Measurements from ENCODE around the gene CFAP74. TPM values are rescaled to one million over a fixed set of nuclear protein-coding genes. Genes with fewer than 3 reads are reported as not detected.

Gene CFAP74, protein sequence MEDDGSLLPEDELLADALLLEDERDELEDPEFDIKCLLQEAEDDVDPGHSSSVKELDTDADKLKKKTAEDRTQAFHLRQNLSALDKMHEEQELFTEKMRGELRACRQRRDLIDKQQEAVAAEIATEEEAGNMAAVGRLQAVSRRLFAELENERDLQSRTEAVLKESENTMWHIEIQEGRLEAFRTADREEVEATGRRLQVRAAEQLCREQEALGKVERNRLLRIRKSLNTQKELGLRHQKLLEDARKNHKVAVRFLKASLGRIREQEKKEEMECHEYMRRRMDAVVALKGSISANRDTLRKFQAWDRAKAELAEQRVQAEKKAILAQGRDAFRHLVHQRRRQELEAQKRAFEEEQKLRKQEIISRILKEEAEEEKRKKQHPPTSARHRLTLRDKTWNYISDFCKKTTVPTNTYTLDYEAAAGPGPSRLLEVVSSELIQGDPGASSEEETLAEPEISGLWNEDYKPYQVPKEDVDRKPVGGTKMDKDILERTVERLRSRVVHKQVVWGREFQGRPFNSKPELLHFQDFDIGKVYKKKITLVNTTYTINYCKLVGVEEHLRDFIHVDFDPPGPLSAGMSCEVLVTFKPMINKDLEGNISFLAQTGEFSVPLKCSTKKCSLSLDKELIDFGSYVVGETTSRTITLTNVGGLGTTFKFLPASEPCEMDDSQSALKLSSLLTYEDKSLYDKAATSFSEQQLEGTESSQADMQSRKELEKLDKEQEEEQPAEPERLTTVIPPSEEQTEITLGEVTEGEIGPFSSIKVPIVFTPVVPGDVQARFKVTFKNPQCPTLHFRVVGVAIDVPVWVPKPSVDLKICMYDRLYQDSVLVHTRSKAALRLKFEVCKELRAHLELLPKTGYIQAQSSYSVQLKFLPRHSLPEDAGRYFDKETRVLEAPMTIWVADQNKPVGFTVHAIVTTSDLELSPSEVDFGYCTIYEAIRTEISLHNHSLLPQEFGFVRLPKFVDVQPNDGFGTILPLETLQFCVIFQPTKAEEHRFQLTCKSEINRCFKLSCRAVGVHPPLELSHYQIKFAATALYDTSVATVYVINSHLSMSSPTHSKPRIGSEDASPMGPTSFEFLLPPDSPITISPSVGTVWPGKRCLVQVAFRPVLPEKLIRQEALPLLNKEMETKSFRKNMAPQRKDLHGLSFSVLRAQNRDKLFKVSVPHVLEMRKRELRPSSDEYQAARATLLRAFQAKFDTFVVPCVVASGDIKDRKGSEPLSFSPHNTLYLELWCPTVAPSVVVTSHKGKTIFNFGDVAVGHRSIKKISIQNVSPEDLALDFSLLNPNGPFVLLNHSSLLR (N-terminal part only)
- total RNA-seq (2022; extraction: Qiagen RNA extraction; ENCODE audit: low read depth) = 0.02 to 0.07 TPM in 2 of 5 replicates, not detected in the others

DNA sequence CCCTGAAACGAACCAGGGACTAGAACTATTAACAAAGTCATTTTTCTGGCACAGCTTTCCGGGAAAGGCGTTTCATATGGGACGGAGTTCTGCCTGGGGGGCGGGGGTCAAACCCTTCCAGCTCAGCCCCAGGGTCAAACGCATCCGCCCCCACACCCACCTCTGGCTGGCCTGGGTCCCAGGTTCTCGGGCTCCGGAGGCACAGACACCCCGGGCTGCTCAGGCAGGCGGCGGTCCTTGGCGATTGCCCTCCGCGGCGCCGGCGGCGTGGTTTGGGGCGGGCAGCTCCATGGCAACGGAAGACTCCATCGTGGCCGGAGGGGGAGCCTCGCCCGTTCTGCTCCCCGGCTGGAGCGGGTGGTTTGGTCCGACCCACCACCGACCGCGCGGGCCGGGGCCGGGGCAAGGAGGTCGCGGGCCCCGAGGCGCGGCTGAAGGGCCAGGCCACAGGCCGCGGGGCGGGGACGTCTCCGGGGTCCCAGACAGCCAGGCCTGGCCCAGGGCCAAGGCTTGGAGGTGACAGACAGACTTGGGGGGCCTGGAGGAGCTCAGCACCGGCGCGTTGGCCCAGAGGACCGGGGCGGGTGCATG is at the start of gene CFAP74:
Gene CFAP74, minus strand, starts transcription at position 246 of the 591 bp plus-strand sequence. CDS start 12,830 bp downstream, outside the sequence.

DNA sequence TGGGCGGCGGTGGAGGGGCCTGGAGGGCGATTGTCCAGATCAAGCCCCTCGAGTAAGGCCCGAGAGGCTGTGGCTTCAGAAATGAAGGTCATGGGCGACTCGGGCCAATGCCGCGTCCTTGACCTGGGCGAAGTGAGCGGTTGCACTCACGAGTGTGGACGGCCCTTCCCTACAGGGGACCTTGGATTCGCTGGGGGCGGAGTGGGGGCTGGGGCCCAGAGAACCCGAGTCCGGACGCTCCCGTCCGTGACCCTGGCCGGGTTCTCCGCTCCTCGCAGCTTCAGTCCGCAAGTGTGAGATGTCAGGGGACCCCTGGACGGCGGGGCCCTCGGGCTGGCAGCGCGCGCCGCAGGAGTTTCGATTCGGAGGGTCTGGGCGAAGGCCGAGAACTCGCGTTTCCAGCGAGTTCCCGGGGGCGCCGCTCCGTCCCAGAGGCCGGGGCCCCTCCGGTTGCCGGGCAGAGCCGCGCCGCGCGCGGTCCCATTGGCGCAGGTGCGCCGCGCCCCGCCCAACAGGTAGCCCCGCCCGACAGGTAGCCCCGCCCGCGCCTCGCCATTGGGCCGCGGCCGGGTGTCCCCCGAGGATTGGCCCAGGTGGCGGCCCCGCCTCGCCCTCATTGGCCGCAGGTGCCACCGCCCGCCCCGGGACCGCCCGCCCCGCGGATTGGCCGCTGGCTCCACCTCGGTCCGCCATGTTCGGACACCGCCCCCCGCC is 46.3 kb upstream of the CFAP74 start, which contains the start of gene PRKCZ:
Gene PRKCZ, plus strand, starts transcription at position 694 of the 714 bp plus-strand sequence. CDS start 220 bp downstream, outside the sequence.

DNA sequence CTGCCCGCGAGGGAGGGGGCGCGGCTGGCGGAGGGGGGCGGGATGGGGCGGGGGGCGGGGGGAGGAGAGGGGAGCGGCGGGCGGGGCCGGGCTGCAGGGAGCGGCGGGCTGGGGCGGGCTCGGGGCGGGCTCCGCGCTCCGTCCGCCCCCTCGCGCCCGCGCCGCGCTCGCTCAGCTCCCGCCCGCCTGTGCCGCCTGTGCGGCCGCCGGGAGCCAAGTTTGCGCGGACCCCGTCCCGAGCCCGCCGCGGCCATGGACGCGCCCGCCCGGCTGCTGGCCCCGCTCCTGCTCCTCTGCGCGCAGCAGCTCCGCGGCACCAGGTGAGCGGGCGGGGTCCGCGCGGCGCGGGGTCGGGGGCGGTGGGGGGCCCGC is 15.6 kb upstream of the CFAP74 start, which contains the start of gene GABRD:
Gene GABRD, plus strand, starts transcription at position 174 of the 372 bp plus-strand sequence. Its CDS starts 79 bp downstream, at position 253.

DNA sequence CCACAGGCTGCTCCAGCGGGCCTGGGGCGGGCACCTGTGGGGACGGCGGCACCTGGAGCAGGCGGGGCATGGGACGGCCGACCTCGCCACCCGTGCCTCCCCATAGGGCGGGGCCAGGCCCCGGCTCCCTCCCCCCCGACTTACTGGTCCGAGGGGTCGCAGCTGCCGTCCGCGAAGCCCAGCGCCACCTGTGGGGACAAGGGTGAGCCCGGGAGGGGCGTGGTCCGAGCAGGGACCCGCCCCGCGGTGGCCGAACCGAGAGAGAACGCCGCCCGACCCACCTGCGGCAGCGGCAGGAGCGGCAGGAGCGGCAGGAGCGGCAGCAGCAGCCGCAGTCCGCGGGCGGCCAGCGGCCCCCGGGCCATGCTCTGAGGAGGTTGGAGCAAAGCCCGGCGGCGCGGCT is 84.7 kb downstream of the CFAP74 start, which contains the start of gene TMEM52:
Gene TMEM52, minus strand, starts transcription at position 379 of the 403 bp plus-strand sequence. Its CDS starts 14 bp downstream, at position 365.

DNA sequence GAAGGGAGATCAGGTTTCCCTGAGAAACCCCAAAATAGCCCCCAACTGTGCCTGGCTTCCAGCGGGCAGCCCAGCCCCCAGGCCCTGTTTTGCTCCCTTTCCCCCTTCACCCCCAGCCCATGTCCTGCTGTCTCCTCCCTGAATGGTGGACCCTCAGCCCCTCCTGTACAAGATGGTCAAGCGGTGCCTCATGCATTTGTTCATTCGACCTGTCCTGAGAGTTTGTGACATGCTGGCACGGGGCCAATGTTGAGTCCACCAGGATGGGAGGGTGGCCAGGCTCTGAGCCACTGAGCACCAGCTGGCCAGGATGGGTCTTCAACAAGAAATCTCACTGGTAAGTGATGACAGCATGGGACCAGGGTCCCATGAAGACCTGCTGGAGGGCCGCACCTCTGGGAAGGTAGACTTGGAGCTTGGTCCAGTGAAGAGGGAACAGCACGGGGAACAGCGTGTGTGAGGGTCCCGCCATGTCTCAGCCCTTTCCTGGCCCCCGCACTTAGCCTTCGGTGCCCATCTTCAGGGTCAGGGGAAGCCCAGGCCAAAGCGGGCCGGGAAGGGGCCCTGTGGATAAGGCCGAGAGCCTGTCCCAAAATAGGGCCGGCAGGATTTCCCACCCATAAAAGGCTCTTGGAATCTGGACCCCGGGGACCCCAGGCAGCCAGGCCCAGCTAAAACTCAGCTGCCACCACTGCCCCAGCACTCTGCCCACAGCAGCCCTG is 88.5 kb downstream of the CFAP74 start, which contains the start of gene CALML6:
Gene CALML6, plus strand, starts transcription at position 290 of the 722 bp plus-strand sequence. Its CDS starts 21 bp downstream, at position 311.

DNA sequence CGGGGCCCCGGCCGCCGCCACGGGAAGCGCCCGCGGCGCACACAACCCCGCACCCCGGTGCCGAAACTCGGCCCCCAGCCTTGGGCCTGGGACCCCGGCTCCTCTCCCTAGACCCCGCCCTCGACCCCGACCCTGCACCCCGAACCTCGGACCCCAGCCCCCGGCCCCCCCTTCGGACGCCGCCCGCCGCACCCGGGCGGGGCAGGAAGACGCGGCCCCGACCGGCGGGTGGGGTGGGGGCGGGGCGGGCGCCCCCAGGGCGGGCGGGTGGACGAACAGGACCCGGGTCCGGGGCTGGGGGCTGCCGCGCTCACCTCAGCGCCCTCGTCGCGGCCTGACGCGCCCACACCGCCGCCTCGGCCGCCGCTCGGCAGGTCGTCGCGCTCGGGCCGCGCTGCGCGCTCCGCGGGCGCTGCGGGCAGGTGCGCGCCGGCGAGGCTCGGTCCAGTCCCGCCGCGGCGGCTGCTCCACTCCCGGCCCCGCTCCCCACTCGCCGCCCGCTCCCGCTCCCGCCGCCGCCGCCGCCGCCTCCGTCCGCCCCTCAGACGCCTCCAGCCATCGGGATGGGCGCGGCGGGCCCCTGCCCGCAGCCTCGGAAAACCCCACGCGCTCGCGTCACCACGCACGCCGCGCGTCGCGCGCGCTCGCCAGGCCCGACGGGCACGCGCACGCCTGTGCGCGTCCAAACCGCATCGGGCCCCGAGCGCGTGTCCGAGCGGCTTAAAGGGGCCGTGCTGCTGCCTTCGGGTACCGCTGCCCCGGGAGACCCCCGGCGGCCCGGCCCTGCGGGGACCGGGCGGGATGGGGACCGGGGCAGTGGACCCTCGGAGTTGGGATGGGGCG is 112.9 kb downstream of the CFAP74 start, which contains the start of gene GNB1:
Gene GNB1, minus strand, starts transcription at position 582 of the 843 bp plus-strand sequence. CDS start 65,634 bp downstream, outside the sequence.

Other genes with a start within 250 kb of the CFAP74 start
- 25.1 to 43.3 TPM (median 39.8 TPM) in 5 replicates for gene NADK, start 225.3 kb downstream of the CFAP74 start, total RNA-seq (2022; extraction: Qiagen RNA extraction; ENCODE audit: low read depth)
- gene GNB1, start 112.7 kb downstream of the CFAP74 start, total RNA-seq (2022; extraction: Qiagen RNA extraction; ENCODE audit: low read depth) = 175 to 218 TPM (median 209 TPM) in 5 replicates
- gene CALML6, start 88.5 kb downstream of the CFAP74 start, total RNA-seq (2022; extraction: Qiagen RNA extraction; ENCODE audit: low read depth) = 0.19 to 0.37 TPM (median 0.24 TPM) in 5 replicates
- gene TMEM52, start 84.5 kb downstream of the CFAP74 start, total RNA-seq (2022; extraction: Qiagen RNA extraction; ENCODE audit: low read depth) = 0.32 to 1.7 TPM (median 0.82 TPM) in 5 replicates
- gene GABRD, start 15.6 kb upstream of the CFAP74 start, total RNA-seq (2022; extraction: Qiagen RNA extraction; ENCODE audit: low read depth) = 0.19 to 0.83 TPM (median 0.41 TPM) in 5 replicates
- 7.0 to 11.7 TPM (median 10.3 TPM) in 5 replicates for gene PRKCZ, start 46.6 kb upstream of the CFAP74 start, total RNA-seq (2022; extraction: Qiagen RNA extraction; ENCODE audit: low read depth)
- 27.3 to 65.5 TPM (median 52.8 TPM) in 5 replicates for gene FAAP20, start 191.0 kb upstream of the CFAP74 start, total RNA-seq (2022; extraction: Qiagen RNA extraction; ENCODE audit: low read depth)
- gene SKI, start 224.5 kb upstream of the CFAP74 start, total RNA-seq (2022; extraction: Qiagen RNA extraction; ENCODE audit: low read depth) = 16.8 to 27.1 TPM (median 25.8 TPM) in 5 replicates